PC-9 (cell line): Measurements from ENCODE around the gene ADARB2.

Source experiments
- CTCF ChIP-seq: fragments of 200-600 bp; sonication (generic); conservative IDR thresholded peaks from 2 replicates; pipeline ENCODE4 v1.6.1; 2017; ENCODE audit warnings: mixed run types, antibody characterized with exemption, mild to moderate bottlenecking, moderate library complexity
- EZH2 ChIP-seq: fragments of 200-600 bp; sonication (generic); IDR thresholded peaks from 2 replicates; pipeline ENCODE4 v1.8.0; 2017; ENCODE audit warnings: antibody characterized with exemption, low read depth

- TF ChIP-seq CTCF: no peak
- no peak for TF ChIP-seq EZH2
Observed at GRCh38 chr10:1608408-1608807, 128.9 kb downstream of the ADARB2 start.
